AG09309 (cell line): Measurements from ENCODE around the gene TRIP13.

Source experiments
- DNase-seq: peaks from one replicate; pipeline ENCODE4 v3.0.0-alpha.2; 2010; ENCODE audit warnings: low read depth
- H3K4me3 ChIP-seq: 2 replicates; pipeline ENCODE4 v1.5.1; 2011; ENCODE audit warnings: mild to moderate bottlenecking, low read depth, low read length, moderate library complexity; ENCODE audit not compliant: control insufficient read depth
- CTCF ChIP-seq: IDR thresholded peaks from 2 replicates; pipeline ENCODE4 v1.5.1; 2011; ENCODE audit warnings: mild to moderate bottlenecking, low read depth, low read length, inconsistent platforms; ENCODE audit not compliant: insufficient read depth, control insufficient read depth; ENCODE audit errors: missing control alignments

The TRIP13 gene

DNA sequence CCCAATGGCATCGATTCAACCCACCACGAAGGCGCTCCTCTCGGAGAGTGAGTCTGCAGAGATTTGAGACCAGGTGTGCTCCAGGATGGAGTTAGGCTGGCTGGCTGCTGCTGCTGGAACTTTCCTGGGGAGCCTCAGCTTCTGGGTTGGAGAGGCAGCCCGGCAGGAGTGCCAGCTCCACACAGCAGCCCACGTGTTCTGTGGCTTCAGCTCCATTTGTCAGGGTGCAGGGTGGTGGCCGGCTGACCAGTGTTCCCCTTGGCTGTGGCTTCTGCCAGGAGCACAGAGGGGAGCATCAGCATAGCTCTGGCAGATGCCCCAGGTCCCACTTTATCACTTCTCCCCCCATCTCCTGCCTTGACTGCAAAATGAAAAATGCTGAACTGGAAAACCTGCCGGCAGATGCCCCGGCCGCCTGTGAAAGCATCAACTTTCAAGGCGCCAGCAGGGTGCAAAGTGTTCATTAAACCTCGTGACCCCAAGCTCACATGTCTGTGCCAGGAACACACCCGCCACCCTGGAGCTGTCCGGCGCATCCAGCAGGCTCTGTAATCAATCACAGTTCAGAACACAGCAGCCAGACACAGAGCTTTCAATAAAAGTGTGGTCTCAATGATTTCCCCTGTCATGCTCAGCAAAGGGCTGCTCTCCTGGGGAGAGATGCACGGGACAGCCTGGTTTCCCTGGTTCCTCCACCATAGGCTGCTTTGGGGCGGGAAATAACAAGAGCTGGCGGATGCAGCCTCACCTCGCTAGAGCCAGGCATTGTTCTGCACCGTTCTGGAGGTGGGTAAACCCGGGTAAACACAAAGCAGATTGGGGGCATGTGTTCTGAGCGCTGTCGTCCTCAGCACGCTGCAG, 53.2 kb downstream of the TRIP13 start:
- DNase-seq = no peak
- no peak overlapping the region for H3K4me3 ChIP-seq
- no peak for TF ChIP-seq CTCF

GRCh38 chr5:946720-947625, 54.3 kb downstream of the TRIP13 start:
- no peak overlapping the region for H3K4me3 ChIP-seq
- DNase-seq = no peak
- TF ChIP-seq CTCF = no peak

- no peak for TF ChIP-seq CTCF
- DNase-seq = no peak
- H3K4me3 ChIP-seq = no peak overlapping the region
These were observed 55.2 kb downstream of the TRIP13 start for GRCh38 chr5:947626-948471.

- no peak for DNase-seq
- no peak for TF ChIP-seq CTCF
- H3K4me3 ChIP-seq = no peak overlapping the region
These were observed 56.0 kb downstream of the TRIP13 start for GRCh38 chr5:948472-949274.

DNA sequence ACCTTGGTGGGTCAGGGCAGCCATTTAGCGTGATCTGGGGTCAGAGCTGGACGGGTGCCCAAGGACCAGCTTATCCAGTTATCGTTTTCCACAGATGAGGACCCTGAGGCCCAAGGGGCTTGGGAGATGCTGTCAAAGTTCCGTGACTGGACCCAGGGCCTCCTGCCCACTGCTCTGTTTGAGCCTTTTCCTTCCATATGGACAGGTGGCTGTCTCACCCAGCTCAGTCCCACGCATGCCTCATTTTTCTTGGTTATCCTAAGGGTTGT, 56.5 kb downstream of the TRIP13 start:
- DNase-seq = no peak
- no peak for TF ChIP-seq CTCF
- no peak overlapping the region for H3K4me3 ChIP-seq
